Vagina (tissue), 2 donors: ENCODE measurements around the gene RPLP2. TPM values are rescaled to one million over a fixed set of nuclear protein-coding genes. Genes with fewer than 3 reads are reported as not detected.

Source experiments
- DNase-seq, 2 donors: peaks; one replicate each; pipeline ENCODE4 v3.0.0-alpha.2; 2017; ENCODE audit errors: extremely low spot score in 2 of 2
- H3K27ac ChIP-seq: fragments of 200-600 bp; sonication (generic); one replicate; pipeline ENCODE4 v1.5.1; 2019
- H3K27me3 ChIP-seq: fragments of 200-600 bp; sonication (generic); one replicate; pipeline ENCODE4 v1.5.1; 2019
- H3K36me3 ChIP-seq, 2 donors: fragments of 200-600 bp; sonication (generic); one replicate each; pipeline ENCODE4 v1.5.1; 2017 to 2019
- H3K4me1 ChIP-seq: fragments of 200-600 bp; sonication (generic); one replicate; pipeline ENCODE4 v1.5.1; 2019
- H3K4me3 ChIP-seq, 2 donors: fragments of 200-600 bp; sonication (generic); 1 replicate in 1 of 2; 2 replicates in 1 of 2; pipeline ENCODE4 v1.5.1; 2016 to 2019
- H3K9me3 ChIP-seq: fragments of 200-600 bp; sonication (generic); one replicate; pipeline ENCODE4 v1.5.1; 2019
- POLR2A ChIP-seq, 2 donors: fragments of 450-650 bp; IDR thresholded peaks; one replicate each; pipeline ENCODE4 v1.6.1; 2017; ENCODE audit warnings: antibody characterized with exemption in 2 of 2, mild to moderate bottlenecking in 2 of 2, moderate library complexity in 2 of 2
- POLR2AphosphoS5 ChIP-seq, 2 donors: sonication (generic); formaldehyde crosslinking; IDR thresholded peaks; one replicate each; pipeline ENCODE4 v1.9.0; 2017; ENCODE audit warnings: antibody characterized with exemption in 2 of 2, mild to moderate bottlenecking in 2 of 2, low read depth in 1 of 2; ENCODE audit not compliant: insufficient read depth in 1 of 2
- intact Hi-C: fragments of 100-400 bp; cut with DNase I; formaldehyde crosslinking; loops from one replicate; pipeline ENCODE4 v1.15.1; 2023
- total RNA-seq: library from RNA; depleted of rRNA; stranded (reverse); fragments of >200 nt; gene quantifications from one replicate; pipeline ENCODE4 v1.2.3, GENCODE V29; 2016
- TF ChIP-seq, protein P1 (sequence below), 3 experiments: fragments of 450-650 bp in 2 of 3; fragments of 200-600 bp in 1 of 3; sonication (generic) in 1 of 3; IDR thresholded peaks; one replicate each; pipeline ENCODE4 v1.5.1; 2017 to 2019; ENCODE audit warnings: antibody characterized with exemption in 3 of 3, mild to moderate bottlenecking in 2 of 3, moderate library complexity in 2 of 3

Gene RPLP2
- total RNA-seq, 1 donor from 2014 or later: 1,068 TPM

DNA sequence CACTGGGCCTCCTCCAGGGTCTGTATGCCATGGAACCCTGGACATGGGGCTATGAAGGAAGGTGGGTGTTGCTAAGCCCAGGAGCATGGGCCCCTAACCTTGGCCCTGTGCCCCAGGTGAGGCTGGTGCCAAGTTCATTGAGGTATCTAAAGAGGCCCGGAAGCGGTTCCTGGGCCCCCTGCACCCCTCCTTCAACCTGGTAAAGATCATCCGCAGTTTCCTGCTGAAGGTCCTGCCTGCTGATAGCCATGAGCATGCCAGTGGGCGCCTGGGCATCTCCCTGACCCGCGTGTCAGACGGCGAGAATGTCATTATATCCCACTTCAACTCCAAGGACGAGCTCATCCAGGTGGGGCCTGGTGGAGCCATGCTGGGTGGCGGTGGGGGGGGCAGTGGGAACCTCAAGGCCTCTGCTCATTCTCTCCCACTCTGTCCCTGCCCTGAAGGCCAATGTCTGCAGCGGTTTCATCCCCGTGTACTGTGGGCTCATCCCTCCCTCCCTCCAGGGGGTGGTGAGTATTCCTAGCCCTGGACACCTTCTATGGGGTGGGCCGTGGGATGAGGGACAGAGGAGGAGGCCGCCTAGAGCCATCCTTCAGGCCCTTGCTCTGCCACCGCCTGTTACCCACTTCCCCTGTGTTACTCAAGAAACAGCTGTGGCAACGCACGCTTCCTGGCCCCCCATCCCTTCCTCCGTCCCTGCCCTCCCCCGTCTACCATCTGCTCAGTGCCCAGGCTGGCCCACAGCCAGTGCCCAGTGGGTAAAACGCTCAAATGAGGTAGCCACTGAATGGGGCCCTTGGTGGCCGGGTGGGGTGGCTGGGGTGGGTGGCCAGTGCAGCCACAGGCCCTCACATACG lies 12.0 kb downstream of the RPLP2 start:
- peak overlapping the region; percentile 33 for H3K27ac ChIP-seq

DNA sequence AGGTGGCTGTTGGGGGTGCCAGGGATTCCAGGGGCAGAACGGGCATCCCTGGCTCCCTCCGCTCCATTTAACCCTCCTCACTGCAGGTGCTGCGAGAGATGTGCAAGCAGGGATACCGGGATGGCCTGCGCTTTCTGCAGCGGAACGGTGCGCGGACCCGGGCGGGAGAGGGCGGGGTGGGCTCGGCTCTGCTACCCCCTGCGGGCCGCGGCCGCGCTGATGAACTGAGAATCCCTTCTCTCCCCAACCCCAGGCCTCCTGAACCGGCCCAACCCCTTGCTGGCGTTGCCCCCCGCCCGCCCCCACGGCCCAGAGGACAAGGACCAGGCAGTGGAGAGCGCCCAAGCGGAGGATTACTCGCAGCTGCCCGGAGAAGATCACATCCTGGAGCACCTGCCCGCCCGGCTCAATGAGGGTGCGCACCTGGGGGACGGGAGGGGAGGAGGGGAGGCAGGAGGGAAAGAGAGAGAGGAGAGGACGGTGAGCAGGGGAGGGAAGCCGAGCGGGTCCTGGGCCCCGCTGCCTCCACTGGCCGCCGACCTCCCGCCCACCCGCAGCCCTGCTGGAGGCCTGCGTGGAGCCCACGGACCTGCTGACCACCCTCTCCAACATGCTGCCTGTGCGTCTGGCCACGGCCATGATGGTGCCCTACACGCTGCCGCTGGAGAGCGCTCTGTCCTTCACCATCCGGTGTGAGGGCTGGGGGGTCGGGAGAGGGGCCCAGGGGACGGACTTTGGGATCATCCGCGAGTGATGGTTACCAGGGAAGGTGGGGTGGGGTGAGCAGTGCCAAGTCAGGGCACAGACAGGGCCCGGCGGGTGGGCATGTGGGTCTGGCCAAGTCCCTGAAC lies 13.9 kb downstream of the RPLP2 start:
- intact Hi-C loops: no loop called here
- no peaks in the 10 kb centered on the region for H3K9me3 ChIP-seq

More for the DNA sequence above, 12.0 kb downstream of the RPLP2 start:
- H3K4me1 ChIP-seq: peaks cover 40% of the 10 kb centered on the region
- no peaks in the 10 kb centered on the region for H3K9me3 ChIP-seq
- intact Hi-C loops: no loop called here
- H3K36me3 ChIP-seq: peaks cover 0 to 28% of the 10 kb centered on the region in 2 donors
- H3K27me3 ChIP-seq: no peaks in the 10 kb centered on the region
- DNase-seq: no peak
- TF ChIP-seq, protein P1, sequence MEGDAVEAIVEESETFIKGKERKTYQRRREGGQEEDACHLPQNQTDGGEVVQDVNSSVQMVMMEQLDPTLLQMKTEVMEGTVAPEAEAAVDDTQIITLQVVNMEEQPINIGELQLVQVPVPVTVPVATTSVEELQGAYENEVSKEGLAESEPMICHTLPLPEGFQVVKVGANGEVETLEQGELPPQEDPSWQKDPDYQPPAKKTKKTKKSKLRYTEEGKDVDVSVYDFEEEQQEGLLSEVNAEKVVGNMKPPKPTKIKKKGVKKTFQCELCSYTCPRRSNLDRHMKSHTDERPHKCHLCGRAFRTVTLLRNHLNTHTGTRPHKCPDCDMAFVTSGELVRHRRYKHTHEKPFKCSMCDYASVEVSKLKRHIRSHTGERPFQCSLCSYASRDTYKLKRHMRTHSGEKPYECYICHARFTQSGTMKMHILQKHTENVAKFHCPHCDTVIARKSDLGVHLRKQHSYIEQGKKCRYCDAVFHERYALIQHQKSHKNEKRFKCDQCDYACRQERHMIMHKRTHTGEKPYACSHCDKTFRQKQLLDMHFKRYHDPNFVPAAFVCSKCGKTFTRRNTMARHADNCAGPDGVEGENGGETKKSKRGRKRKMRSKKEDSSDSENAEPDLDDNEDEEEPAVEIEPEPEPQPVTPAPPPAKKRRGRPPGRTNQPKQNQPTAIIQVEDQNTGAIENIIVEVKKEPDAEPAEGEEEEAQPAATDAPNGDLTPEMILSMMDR (IDR thresholded peaks at IDR 0.05): no peak
- no peak for TF ChIP-seq POLR2AphosphoS5 (IDR thresholded peaks at IDR 0.05; ENCODE audit: insufficient read depth in 1 of 2, low read depth in 1 of 2)
- TF ChIP-seq POLR2A (IDR thresholded peaks at IDR 0.05): no peak
- H3K4me3 ChIP-seq: peak overlapping the region; percentile 95 to 98

DNA sequence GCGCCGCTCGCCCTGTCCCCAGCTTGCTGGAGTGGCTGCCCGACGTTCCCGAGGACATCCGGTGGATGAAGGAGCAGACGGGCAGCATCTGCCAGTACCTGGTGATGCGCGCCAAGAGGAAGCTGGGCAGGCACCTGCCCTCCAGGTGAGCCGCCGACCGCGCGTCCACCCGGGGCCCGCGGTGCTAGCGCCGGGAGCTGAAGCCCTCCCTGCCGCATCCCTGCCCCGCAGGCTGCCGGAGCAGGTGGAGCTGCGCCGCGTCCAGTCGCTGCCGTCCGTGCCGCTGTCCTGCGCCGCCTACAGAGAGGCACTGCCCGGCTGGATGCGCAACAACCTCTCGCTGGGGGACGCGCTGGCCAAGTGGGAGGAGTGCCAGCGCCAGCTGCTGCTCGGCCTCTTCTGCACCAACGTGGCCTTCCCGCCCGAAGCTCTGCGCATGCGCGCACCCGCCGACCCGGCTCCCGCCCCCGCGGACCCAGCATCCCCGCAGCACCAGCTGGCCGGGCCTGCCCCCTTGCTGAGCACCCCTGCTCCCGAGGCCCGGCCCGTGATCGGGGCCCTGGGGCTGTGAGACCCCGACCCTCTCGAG lies 14.6 kb downstream of the RPLP2 start:
- no peaks in the 10 kb centered on the region for H3K27me3 ChIP-seq
- H3K27ac ChIP-seq: no peak overlapping the region
- H3K9me3 ChIP-seq: no peaks in the 10 kb centered on the region
- H3K36me3 ChIP-seq: peaks cover 0 to 28% of the 10 kb centered on the region in 2 donors
- intact Hi-C loops: no loop called here
- H3K4me1 ChIP-seq: peaks cover 52% of the 10 kb centered on the region
- no peak for DNase-seq
- no peak overlapping the region for H3K4me3 ChIP-seq
- TF ChIP-seq, protein P1 (IDR thresholded peaks at IDR 0.05): no peak
- no peak for TF ChIP-seq POLR2AphosphoS5 (IDR thresholded peaks at IDR 0.05; ENCODE audit: insufficient read depth in 1 of 2, low read depth in 1 of 2)

More for the DNA sequence above, 13.9 kb downstream of the RPLP2 start:
- DNase-seq: no peak
- H3K4me3 ChIP-seq: no peak overlapping the region
- H3K27ac ChIP-seq: no peak overlapping the region
- no peaks in the 10 kb centered on the region for H3K27me3 ChIP-seq
- H3K4me1 ChIP-seq: peaks cover 50% of the 10 kb centered on the region
- H3K36me3 ChIP-seq: peaks cover 0 to 28% of the 10 kb centered on the region in 2 donors
- no peak for TF ChIP-seq POLR2AphosphoS5 (IDR thresholded peaks at IDR 0.05; ENCODE audit: insufficient read depth in 1 of 2, low read depth in 1 of 2)
- TF ChIP-seq, protein P1 (IDR thresholded peaks at IDR 0.05): no peak
- no peak for TF ChIP-seq POLR2A (IDR thresholded peaks at IDR 0.05)

DNA sequence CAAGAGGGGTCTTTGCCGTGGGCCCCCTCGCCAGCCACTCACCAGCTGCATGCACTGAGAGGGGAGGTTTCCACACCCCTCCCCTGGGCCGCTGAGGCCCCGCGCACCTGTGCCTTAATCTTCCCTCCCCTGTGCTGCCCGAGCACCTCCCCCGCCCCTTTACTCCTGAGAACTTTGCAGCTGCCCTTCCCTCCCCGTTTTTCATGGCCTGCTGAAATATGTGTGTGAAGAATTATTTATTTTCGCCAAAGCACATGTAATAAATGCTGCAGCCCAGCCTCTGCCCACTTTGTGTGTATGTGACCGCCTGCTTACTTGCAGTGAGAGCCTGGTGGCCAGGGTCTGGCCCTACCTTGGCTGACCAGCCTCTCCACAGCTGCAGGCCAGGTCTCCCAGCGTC lies 15.2 kb downstream of the RPLP2 start:
- TF ChIP-seq POLR2A (IDR thresholded peaks at IDR 0.05) (no peak), POLR2AphosphoS5 (IDR thresholded peaks at IDR 0.05; ENCODE audit: insufficient read depth in 1 of 2, low read depth in 1 of 2) (no peak)
- TF ChIP-seq, protein P1 (IDR thresholded peaks at IDR 0.05): no peak
- Histone ChIP-seq H3K36me3 (peaks cover 0 to 28% of the 10 kb centered on the region in 2 donors), H3K9me3 (no peaks in the 10 kb centered on the region), H3K27ac (no peak overlapping the region), H3K4me1 (peaks cover 58% of the 10 kb centered on the region), H3K27me3 (no peaks in the 10 kb centered on the region), H3K4me3 (no peak overlapping the region)
- intact Hi-C loops: no loop called here
- DNase-seq: no peak
